ENCODE measurements around the gene ZNF236. TPM values are rescaled to one million over a fixed set of nuclear protein-coding genes. Genes with fewer than 3 reads are reported as not detected.

ZNF236 gene
- total and polyA plus RNA-seq, 2 of the 13 experiments (the other 11 are each of a cell fraction or from before 2014, with no cell fraction given) = 3.0 to 7.2 TPM

GRCh38 chr18:76922107-76922506, 99.8 kb downstream of the ZNF236 start (continued):
- TF ChIP-seq CTCF (CRISPR knock-in tag; IDR thresholded peaks at IDR 0.05) (peak; percentile 56), ZNF407 (CRISPR knock-in tag; IDR thresholded peaks at IDR 0.05; ENCODE audit: not compliant biosample characterization) (no peak)
